HepG2 (cell line): ENCODE data around the gene HINT1. TPM values are rescaled to one million over a fixed set of nuclear protein-coding genes. Genes with fewer than 3 reads are reported as not detected.

Experiments used
- BCLAF1 ChIP-seq: fragments of 450-650 bp; IDR thresholded peaks from 2 replicates; pipeline ENCODE4 v1.6.1; 2017; ENCODE audit warnings: mild to moderate bottlenecking
- CCDC6 ChIP-seq: sonication (generic); formaldehyde crosslinking; IDR thresholded peaks from 2 replicates; pipeline ENCODE4 v1.8.1; 2022; ENCODE audit warnings: mild to moderate bottlenecking, missing genetic modification reagents, moderate library complexity
- HNRNPUL1 ChIP-seq: fragments of 200-400 bp; formaldehyde crosslinking; IDR thresholded peaks from 2 replicates; pipeline ENCODE4 v1.6.1; 2017; ENCODE audit warnings: low read depth, mild to moderate bottlenecking, low read length, moderate library complexity
- IRF9 ChIP-seq: sonication (generic); formaldehyde crosslinking; IDR thresholded peaks from 2 replicates; pipeline ENCODE4 v1.8.0; 2022; ENCODE audit warnings: missing genetic modification reagents, mild to moderate bottlenecking, borderline replicate concordance
- RFXANK ChIP-seq: IDR thresholded peaks from 2 replicates; pipeline ENCODE4 v1.6.1; 2016
- SIX1 ChIP-seq: sonication (generic); formaldehyde crosslinking; IDR thresholded peaks from 2 replicates; pipeline ENCODE4 v1.4.0; 2020; ENCODE audit warnings: missing genetic modification reagents, borderline replicate concordance
- TP53 ChIP-seq: sonication (generic); formaldehyde crosslinking; conservative IDR thresholded peaks from 2 replicates; pipeline ENCODE4 v1.4.0; 2020; ENCODE audit warnings: missing genetic modification reagents
- ZBTB14 ChIP-seq: sonication (generic); formaldehyde crosslinking; IDR thresholded peaks from 2 replicates; pipeline ENCODE4 v1.4.0; 2020; ENCODE audit warnings: missing genetic modification reagents
- ZNF280B ChIP-seq: sonication (generic); formaldehyde crosslinking; IDR thresholded peaks from 2 replicates; pipeline ENCODE4 v1.5.0; 2020; ENCODE audit warnings: missing genetic modification reagents, mild to moderate bottlenecking, borderline replicate concordance
- ZNF407 ChIP-seq: sonication (generic); formaldehyde crosslinking; IDR thresholded peaks from one replicate; pipeline ENCODE4 v1.5.1; 2020; ENCODE audit warnings: mild to moderate bottlenecking, missing genetic modification reagents; ENCODE audit errors: not compliant biosample characterization
- ZSCAN29 ChIP-seq: sonication (generic); formaldehyde crosslinking; conservative IDR thresholded peaks from 2 replicates; pipeline ENCODE4 v1.4.0; 2020; ENCODE audit warnings: mild to moderate bottlenecking, missing genetic modification reagents
- polyA plus RNA-seq, 8 experiments: library from polyadenylated mRNA; depleted of rRNA in 3 of 8; stranded (reverse) in 7 of 8; unstranded in 1 of 8; fragments of >200 nt; fragmentation: Illumina TruSeq in 4 of 8; extraction: Trizol in 4 of 8; gene quantifications; 2 replicates each; pipeline versions ENCODE4 v1.2.1 to v1.2.3, GENCODE V29; 2011 to 2016; ENCODE audit warnings: low read depth in 4 of 8, missing spikeins in 1 of 8, mixed read lengths in 1 of 8; ENCODE audit not compliant: insufficient read depth in 1 of 8
- total RNA-seq, 5 experiments: library from RNA; depleted of rRNA; stranded (reverse); fragments of >200 nt; fragmentation: Illumina TruSeq; extraction: Trizol; gene quantifications; 2 replicates each; pipeline ENCODE4 v1.2.3, GENCODE V29; 2016; ENCODE audit warnings: low read depth in 1 of 5

Gene HINT1
- total and polyA plus RNA-seq, 2 of the 13 experiments (the other 11 are each of a cell fraction or from before 2014, with no cell fraction given), result 428 to 997 TPM

- TF ChIP-seq ZNF407, result no peak
- no peak for TF ChIP-seq IRF9 (CRISPR knock-in tag)
- TF ChIP-seq TP53 (CRISPR knock-in tag), result 0 out of 2 replicates have a peak, but pooled peaks have one; percentile 19
- no peak for TF ChIP-seq ZSCAN29 (CRISPR knock-in tag)
- TF ChIP-seq SIX1 (CRISPR knock-in tag), result no peak; the same call in 1 of the 2 replicates
- no peak for TF ChIP-seq ZBTB14
- no peak for TF ChIP-seq RFXANK
- TF ChIP-seq HNRNPUL1, result no peak
- peak; percentile 69; the same call in 1 of the 2 replicates for TF ChIP-seq ZNF280B
- TF ChIP-seq CCDC6, result no peak
- TF ChIP-seq BCLAF1, result no peak
Observed at GRCh38 chr5:131165119-131165727, at the start of gene HINT1 (continued).
